H1 (cell line): ENCODE results near the gene QSOX2. TPM values are rescaled to one million over a fixed set of nuclear protein-coding genes. Genes with fewer than 3 reads are reported as not detected.

Source experiments
- CTCF ChIA-PET: fragments of 300-600 bp; sonication (Branson Sonifier 250); formaldehyde crosslinking; loops from one replicate; lab custom pipeline; 2021; ENCODE audit not compliant: partially characterized antibody; lab: Charles Lee
- POLR2A ChIA-PET: fragments of 300-600 bp; sonication (Branson Sonifier 250); formaldehyde crosslinking; loops from one replicate; lab custom pipeline; 2021; ENCODE audit warnings: inconsistent platforms; ENCODE audit not compliant: partially characterized antibody; lab: Charles Lee
- DNase-seq, 2 experiments: peaks; one replicate each; pipeline versions ENCODE4 v3.0.0 to v3.0.0-alpha.2; 2010 to 2022; ENCODE audit warnings: low spot score in 2 of 2, low read depth in 1 of 2, mixed read lengths in 1 of 2
- FAIRE-seq: peaks from 2 replicates; lab custom pipeline; 2011; peaks lifted over from hg19 to GRCh38; lab: Jason Lieb, UNC
- H2AFZ ChIP-seq: 2 replicates; pipeline ENCODE4 v1.8.1; 2012; ENCODE audit warnings: low read length, inconsistent platforms
- H2AK5ac ChIP-seq: 2 replicates; pipeline ENCODE4 v1.6.1; 2013; ENCODE audit warnings: low read depth, low read length
- H2BK120ac ChIP-seq: replicated peaks from 2 replicates; pipeline ENCODE3; 2013; ENCODE audit warnings: low read depth, low read length, inconsistent platforms
- H2BK12ac ChIP-seq: 2 replicates; pipeline ENCODE4 v1.6.1; 2013; ENCODE audit warnings: low read depth, low read length
- H2BK15ac ChIP-seq: 2 replicates; pipeline ENCODE4 v1.6.1; 2013; ENCODE audit warnings: low read length
- H2BK20ac ChIP-seq: 2 replicates; pipeline ENCODE4 v1.6.1; 2013; ENCODE audit warnings: low read length
- H2BK5ac ChIP-seq: 2 replicates; pipeline ENCODE4 v1.6.1; 2013; ENCODE audit warnings: low read depth, low read length
- H3K14ac ChIP-seq: 2 replicates; pipeline ENCODE4 v1.6.1; 2013; ENCODE audit warnings: inconsistent platforms; ENCODE audit not compliant: insufficient read length
- H3K18ac ChIP-seq: 2 replicates; pipeline ENCODE4 v1.6.1; 2013; ENCODE audit warnings: low read length; ENCODE audit errors: extremely low read depth
- H3K23ac ChIP-seq: 2 replicates; pipeline ENCODE4 v1.6.1; 2013; ENCODE audit warnings: inconsistent platforms; ENCODE audit not compliant: insufficient read length
- H3K23me2 ChIP-seq: 2 replicates; pipeline ENCODE4 v1.6.1; 2013; ENCODE audit warnings: low read depth, low read length
- H3K27ac ChIP-seq: 2 replicates; pipeline ENCODE4 v1.6.1; 2011; ENCODE audit warnings: low read depth, low read length, inconsistent platforms
- H3K27me3 ChIP-seq, 4 experiments: replicated peaks in 1 of 4; 1 replicate in 1 of 4; 2 replicates in 3 of 4; pipeline versions ENCODE4 v1.6.1 to v1.8.1; 2011 to 2013; ENCODE audit warnings: low read length in 3 of 4, mild to moderate bottlenecking in 3 of 4, inconsistent platforms in 2 of 4, mixed read lengths in 2 of 4, moderate library complexity in 1 of 4; ENCODE audit not compliant: control insufficient read depth in 3 of 4, insufficient read depth in 3 of 4; ENCODE audit errors: extremely low read depth in 1 of 4
- H3K36me3 ChIP-seq, 4 experiments: 2 replicates each; pipeline versions ENCODE4 v1.6.1 to v1.8.1; 2011 to 2013; ENCODE audit warnings: mild to moderate bottlenecking in 4 of 4, low read length in 3 of 4, moderate library complexity in 2 of 4, control low read depth in 1 of 4, inconsistent platforms in 1 of 4; ENCODE audit not compliant: insufficient read depth in 4 of 4, control insufficient read depth in 2 of 4
- H3K4ac ChIP-seq: replicated peaks from 2 replicates; pipeline ENCODE3; 2013; ENCODE audit warnings: low read length, low read depth, mixed read lengths, inconsistent platforms; ENCODE audit not compliant: insufficient read length
- H3K4me1 ChIP-seq, 4 experiments: replicated peaks in 1 of 4; 1 replicate in 1 of 4; 2 replicates in 3 of 4; pipeline versions ENCODE4 v1.6.1 to v1.8.1; 2011 to 2013; ENCODE audit warnings: low read length in 3 of 4, inconsistent platforms in 2 of 4, mixed read lengths in 1 of 4; ENCODE audit not compliant: insufficient read depth in 4 of 4, control insufficient read depth in 3 of 4
- H3K4me2 ChIP-seq, 2 experiments: 2 replicates each; pipeline versions ENCODE4 v1.6.1 to v1.8.1; 2011 to 2013; ENCODE audit warnings: low read depth in 2 of 2, low read length in 2 of 2, control low read depth in 1 of 2, inconsistent platforms in 1 of 2, mild to moderate bottlenecking in 1 of 2; ENCODE audit not compliant: insufficient read depth in 1 of 2
- H3K4me3 ChIP-seq, 4 experiments: fragments of 200-600, 300-600 bp in 1 of 4; sonication (generic), shearing (Covaris generic), sonication (Bioruptor Twin) in 1 of 4; 2 replicates each; pipeline versions ENCODE4 v1.5.1 to v1.8.1; 2011 to 2016; ENCODE audit warnings: low read length in 4 of 4, low read depth in 3 of 4, control low read depth in 2 of 4, inconsistent platforms in 2 of 4, mild to moderate bottlenecking in 2 of 4, mixed read lengths in 1 of 4, moderate library complexity in 1 of 4; ENCODE audit not compliant: insufficient read depth in 2 of 4; ENCODE audit errors: extremely low read depth in 1 of 4
- H3K56ac ChIP-seq: replicated peaks from 2 replicates; pipeline ENCODE3; 2013; ENCODE audit warnings: low read depth, mild to moderate bottlenecking, mixed read lengths, low read length, inconsistent platforms; ENCODE audit not compliant: insufficient read length
- H3K79me1 ChIP-seq: 2 replicates; pipeline ENCODE4 v1.6.1; 2013; ENCODE audit warnings: low read depth, low read length, control low read depth
- H3K79me2 ChIP-seq, 2 experiments: 2 replicates each; pipeline versions ENCODE4 v1.6.1 to v1.8.1; 2012 to 2013; ENCODE audit warnings: low read length in 2 of 2, mild to moderate bottlenecking in 2 of 2, inconsistent platforms in 1 of 2; ENCODE audit not compliant: insufficient read depth in 2 of 2, control insufficient read depth in 1 of 2
- H3K9ac ChIP-seq, 4 experiments: replicated peaks in 1 of 4; 1 replicate in 1 of 4; 2 replicates in 3 of 4; pipeline versions ENCODE4 v1.6.1 to v1.8.1; 2011 to 2013; ENCODE audit warnings: low read depth in 3 of 4, low read length in 3 of 4, control low read depth in 2 of 4, mild to moderate bottlenecking in 2 of 4, moderate library complexity in 2 of 4, inconsistent platforms in 1 of 4; ENCODE audit errors: extremely low read depth in 1 of 4
- H3K9me3 ChIP-seq, 2 experiments: 2 replicates each; pipeline versions ENCODE4 v1.6.1 to v1.8.1; 2012 to 2013; ENCODE audit warnings: mild to moderate bottlenecking in 2 of 2, moderate library complexity in 2 of 2, control low read depth in 1 of 2, inconsistent platforms in 1 of 2, low read depth in 1 of 2, low read length in 1 of 2, mixed read lengths in 1 of 2; ENCODE audit not compliant: insufficient read depth in 2 of 2
- H4K20me1 ChIP-seq, 2 experiments: replicated peaks in 1 of 2; 2 replicates each; pipeline versions ENCODE3 to v1.8.1; 2011 to 2013; ENCODE audit warnings: inconsistent platforms in 2 of 2, low read length in 2 of 2, mild to moderate bottlenecking in 1 of 2; ENCODE audit not compliant: insufficient read depth in 2 of 2, control insufficient read depth in 1 of 2
- H4K5ac ChIP-seq: 2 replicates; pipeline ENCODE4 v1.6.1; 2013; ENCODE audit warnings: low read length, low read depth, mixed read lengths, inconsistent platforms; ENCODE audit not compliant: insufficient read length
- H4K8ac ChIP-seq: 2 replicates; pipeline ENCODE4 v1.8.0; 2013; ENCODE audit warnings: mild to moderate bottlenecking, moderate library complexity, low read length, inconsistent platforms; ENCODE audit not compliant: insufficient read depth; ENCODE audit errors: extremely low read depth
- H4K91ac ChIP-seq: replicated peaks from 2 replicates; pipeline ENCODE3; 2013; ENCODE audit warnings: low read length, mixed read lengths, inconsistent platforms; ENCODE audit not compliant: insufficient read length
- BRCA1 ChIP-seq: IDR thresholded peaks from 2 replicates; pipeline ENCODE4 v1.6.1; 2012; ENCODE audit warnings: low read depth, low read length, improper control_type of control experiment
- EZH2 ChIP-seq: fragments of 200-600 bp; sonication (generic); IDR thresholded peaks from 2 replicates; pipeline ENCODE4 v1.7.1; 2012; ENCODE audit warnings: low read depth, mild to moderate bottlenecking, moderate library complexity, low read length, inconsistent platforms; ENCODE audit not compliant: severe bottlenecking
- KDM5A ChIP-seq: fragments of 200-600 bp; IDR thresholded peaks from 2 replicates; pipeline ENCODE4 v1.7.1; 2012; ENCODE audit warnings: mild to moderate bottlenecking, low read length, inconsistent platforms, mixed read lengths
- RAD21 ChIP-seq, 2 experiments: IDR thresholded peaks in 1 of 2; conservative IDR thresholded peaks in 1 of 2; 2 replicates each; pipeline ENCODE4 v1.6.1; 2011; ENCODE audit warnings: low read depth in 2 of 2, low read length in 2 of 2, improper control_type of control experiment in 1 of 2, inconsistent platforms in 1 of 2, mild to moderate bottlenecking in 1 of 2, moderate library complexity in 1 of 2
- RNF2 ChIP-seq: fragments of 200-900, 300-1000 bp; sonication (generic); IDR thresholded peaks from 2 replicates; pipeline ENCODE4 v1.7.1; 2016; ENCODE audit warnings: borderline replicate concordance, low read depth, mild to moderate bottlenecking, antibody characterized with exemption, low read length; ENCODE audit not compliant: poor library complexity, severe bottlenecking; ENCODE audit errors: missing control alignments
- SAP30 ChIP-seq: fragments of 300-600 bp; sonication (generic); IDR thresholded peaks from 2 replicates; pipeline ENCODE4 v1.7.1; 2012; ENCODE audit warnings: low read length, moderate library complexity, mild to moderate bottlenecking, inconsistent platforms; ENCODE audit not compliant: insufficient read depth, insufficient replicate concordance
- WGBS, 2 experiments: shearing (Covaris generic) in 1 of 2; methylation state at CpG; one replicate each; pipeline versions ENCODE4 v1.1.6 to v1.1.7; 2013 to 2015; ENCODE audit warnings: low lambda C conversion rate in 2 of 2, mixed read lengths in 2 of 2, inconsistent platforms in 1 of 2, low coverage in 1 of 2, missing lambda C conversion rate in 1 of 2; ENCODE audit not compliant: insufficient replicate concordance in 2 of 2, insufficient coverage in 1 of 2, insufficient read length in 1 of 2; ENCODE audit errors: extremely low coverage in 1 of 2, missing lambda C conversion rate in 1 of 2; 5-methylcytosine and 5-hydroxymethylcytosine counted together
- polyA plus RNA-seq, 7 experiments: library from polyadenylated mRNA; depleted of rRNA in 3 of 7; stranded (reverse) in 5 of 7; unstranded in 2 of 7; fragments of >200 nt in 5 of 7; fragments of 200-250 nt in 2 of 7; gene quantifications; 1 replicate in 5 of 7; 2 replicates in 1 of 7; 4 replicates in 1 of 7; pipeline versions ENCODE4 v1.2.1 to v1.2.3, GENCODE V29; 2011 to 2013; ENCODE audit warnings: missing spikeins in 2 of 7, mixed read lengths in 2 of 7
- total RNA-seq: library from RNA; stranded (reverse); fragmentation: NEBNext Ultra II Directional; extraction: Animal tissue kit (Norgen Biotek cat#: 25700); gene quantifications from 2 replicates; pipeline ENCODE4 v1.2.1, GENCODE V29; 2021
- TF ChIP-seq, protein P1 (sequence below): IDR thresholded peaks from 2 replicates; pipeline ENCODE4 v1.6.1; 2012; ENCODE audit warnings: inconsistent platforms

Gene QSOX2
- total and polyA plus RNA-seq, 2 of the 8 experiments (the other 6 are each of a cell fraction or from before 2014, with no cell fraction given): 18.0 to 28.6 TPM

DNA sequence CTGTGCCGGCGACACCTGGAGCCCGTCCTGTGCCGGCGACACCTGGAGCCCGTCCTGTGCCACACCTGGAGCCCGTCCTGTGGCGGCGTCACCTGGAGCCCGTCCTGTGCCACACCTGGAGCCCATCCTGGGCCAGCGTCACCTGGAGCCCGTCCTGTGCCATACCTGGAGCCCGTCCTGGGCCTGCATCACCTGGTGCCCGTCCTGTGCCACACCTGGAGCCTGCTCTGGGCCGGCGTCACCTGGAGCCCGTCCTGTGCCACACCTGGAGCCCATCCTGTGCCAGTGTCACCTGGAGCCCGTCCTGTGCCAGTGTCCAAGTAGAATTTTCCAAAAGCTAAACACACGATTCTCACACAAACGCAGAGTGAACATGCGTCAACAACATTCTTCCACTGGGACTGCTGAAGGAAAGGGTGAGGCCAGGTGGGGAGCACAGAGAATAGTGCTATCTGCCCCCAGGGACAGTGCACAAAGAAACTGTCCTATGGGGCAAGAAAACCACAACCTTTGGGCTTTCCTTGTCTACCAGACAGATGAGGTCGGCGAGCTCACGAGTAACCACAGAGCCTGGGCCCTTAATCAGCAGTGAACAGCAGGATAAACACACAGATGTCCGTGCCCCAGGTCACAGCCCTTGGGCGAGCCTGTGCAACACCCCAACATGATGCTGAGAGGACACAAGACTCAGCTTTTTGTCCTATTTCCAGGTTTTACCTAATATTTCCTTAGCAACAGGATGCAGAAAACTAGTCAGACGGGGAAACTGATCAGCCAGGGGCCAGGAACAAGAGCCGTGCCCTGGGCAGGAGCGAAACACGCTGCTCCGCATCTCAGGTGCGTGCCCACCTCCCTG is 7.9 kb downstream of the QSOX2 start:
- Histone ChIP-seq H3K23ac (no peak overlapping the region), H4K5ac (no peak overlapping the region), H3K4me1 (no peaks in the 10 kb centered on the region; a peak in 3 of 7 replicates), H3K27ac (no peak overlapping the region), H4K20me1 (peaks cover 20 to 30% of the 10 kb centered on the region in 2 experiments), H3K36me3 (peaks cover 0 to 14% (median 4%) of the 10 kb centered on the region in 4 experiments; a peak in 3 of 8 replicates), H2BK15ac (no peak overlapping the region), H3K56ac (no peak overlapping the region), H3K79me2 (peaks cover 11 to 83% of the 10 kb centered on the region in 2 experiments; a peak in 3 of 4 replicates), H3K4me3 (no peak overlapping the region), H4K8ac (no peak overlapping the region), H2BK20ac (no peak overlapping the region), H3K9me3 (no peaks in the 10 kb centered on the region), H3K14ac (no peak overlapping the region), H2BK12ac (no peak overlapping the region), H3K79me1 (peaks cover 36% of the 10 kb centered on the region), H3K4ac (no peak overlapping the region), H2AK5ac (no peak overlapping the region), H3K4me2 (no peak overlapping the region), H3K27me3 (no peaks in the 10 kb centered on the region), H2BK120ac (no peak overlapping the region), H3K9ac (no peak overlapping the region), H3K23me2 (no peaks in the 10 kb centered on the region), H4K91ac (no peak overlapping the region), H2AFZ (no peak overlapping the region), H3K18ac (no peak overlapping the region), H2BK5ac (peak overlapping the region; percentile 66; the same call in 1 of the 2 replicates)
- 94% methylated on average over 32 of the region's 32 CpGs; no CpG with 5 or more reads in 1 of the 2 experiments for WGBS, 2 experiments
- CTCF ChIA-PET: interaction anchor here (0.7 to 1.8 kb wide), 5 partner anchors 10 to 32 kb away, joined by 3 to 10 read pairs (median 3); no protein-coding TSS in a partner anchor
- FAIRE-seq (no peak), DNase-seq (no peak)
- POLR2A ChIA-PET: no interaction called here
- TF ChIP-seq SAP30 (no peak), RAD21 (IDR thresholded peaks at IDR 0.05 in 1 of 2, conservative IDR thresholded peaks at IDR 0.05 in 1 of 2; ENCODE audit: low read depth in 2 of 2, low read length in 2 of 2) (no peak), EZH2 (no peak), BRCA1 (no peak), KDM5A (no peak), RNF2 (no peak)
- TF ChIP-seq, protein P1, sequence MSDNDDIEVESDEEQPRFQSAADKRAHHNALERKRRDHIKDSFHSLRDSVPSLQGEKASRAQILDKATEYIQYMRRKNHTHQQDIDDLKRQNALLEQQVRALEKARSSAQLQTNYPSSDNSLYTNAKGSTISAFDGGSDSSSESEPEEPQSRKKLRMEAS: no peak
